GF-D8 (cell line): ENCODE results near the gene FAM89B.

Source experiments
- DNase-seq: peaks from one replicate; lab custom pipeline; 2025; lab: John Stamatoyannopoulos, UW

FAM89B gene

DNA sequence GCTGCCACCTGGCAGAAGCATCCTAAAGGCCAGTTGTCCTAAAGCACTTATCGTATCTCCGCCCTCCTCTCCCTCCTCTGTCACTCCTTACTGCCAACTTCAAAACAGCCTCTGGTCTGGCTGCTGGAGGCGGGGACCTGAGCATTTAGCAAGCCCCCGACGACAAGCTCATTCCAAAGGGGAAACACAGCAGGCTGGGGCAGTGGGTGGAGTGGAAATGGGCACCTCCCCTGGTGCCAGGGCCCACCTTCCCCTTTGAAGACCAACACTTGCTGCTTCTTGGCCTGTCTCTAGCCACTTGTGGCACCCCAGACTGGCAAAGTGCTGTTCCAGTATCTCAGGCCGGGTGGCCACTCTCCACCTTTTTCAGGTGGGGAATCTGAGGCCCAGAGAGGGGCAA lies 38.1 kb downstream of the FAM89B start:
- no peak for DNase-seq

GRCh38 chr11:65611028-65611757 lies 38.9 kb downstream of the FAM89B start:
- DNase-seq = peak; percentile 34

- no peak for DNase-seq
Observed at GRCh38 chr11:65611758-65612603, 39.6 kb downstream of the FAM89B start.

- DNase-seq = no peak
Observed at GRCh38 chr11:65612691-65613090, 40.4 kb downstream of the FAM89B start.

DNA sequence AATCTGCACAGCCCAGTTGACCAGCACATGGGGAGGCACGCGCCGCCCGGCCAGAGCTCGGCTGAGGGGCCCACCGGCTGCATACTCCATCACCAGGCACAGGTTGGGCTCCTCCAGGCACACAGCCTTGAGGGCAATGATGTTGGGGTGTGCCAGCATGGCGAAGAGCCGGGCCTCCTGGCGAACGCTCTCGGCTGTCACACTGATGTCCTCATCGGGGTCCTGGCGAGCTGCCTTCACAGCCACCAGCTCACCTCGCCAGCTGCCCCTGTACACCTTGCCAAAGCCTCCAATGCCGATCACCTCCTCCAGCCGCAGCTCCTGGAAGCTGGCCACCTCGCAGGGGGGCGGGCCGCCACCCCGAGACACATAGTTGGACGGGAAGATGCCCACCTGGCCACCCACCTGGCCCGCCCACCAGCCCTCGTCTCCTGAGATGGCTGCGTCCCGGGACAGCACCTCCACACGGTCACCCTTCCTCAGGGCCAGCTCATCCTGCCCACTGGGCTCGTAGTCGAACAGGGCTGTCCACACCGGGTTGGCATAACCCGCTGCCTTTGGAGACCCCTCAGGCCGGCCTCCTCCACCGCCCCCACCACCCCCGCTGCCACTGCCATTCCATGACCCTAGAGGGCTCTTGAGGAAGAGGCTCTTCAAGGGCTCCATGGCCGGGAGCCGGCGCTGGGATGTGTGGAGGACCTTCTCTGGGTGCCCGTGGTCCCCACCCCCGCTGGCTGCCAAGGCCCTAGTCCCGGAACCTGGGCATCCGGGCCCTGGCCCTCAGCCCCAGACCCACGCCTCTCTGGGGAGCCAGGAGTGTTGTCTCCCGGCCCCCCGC lies 41.0 kb downstream of the FAM89B start:
- DNase-seq = no peak

DNA sequence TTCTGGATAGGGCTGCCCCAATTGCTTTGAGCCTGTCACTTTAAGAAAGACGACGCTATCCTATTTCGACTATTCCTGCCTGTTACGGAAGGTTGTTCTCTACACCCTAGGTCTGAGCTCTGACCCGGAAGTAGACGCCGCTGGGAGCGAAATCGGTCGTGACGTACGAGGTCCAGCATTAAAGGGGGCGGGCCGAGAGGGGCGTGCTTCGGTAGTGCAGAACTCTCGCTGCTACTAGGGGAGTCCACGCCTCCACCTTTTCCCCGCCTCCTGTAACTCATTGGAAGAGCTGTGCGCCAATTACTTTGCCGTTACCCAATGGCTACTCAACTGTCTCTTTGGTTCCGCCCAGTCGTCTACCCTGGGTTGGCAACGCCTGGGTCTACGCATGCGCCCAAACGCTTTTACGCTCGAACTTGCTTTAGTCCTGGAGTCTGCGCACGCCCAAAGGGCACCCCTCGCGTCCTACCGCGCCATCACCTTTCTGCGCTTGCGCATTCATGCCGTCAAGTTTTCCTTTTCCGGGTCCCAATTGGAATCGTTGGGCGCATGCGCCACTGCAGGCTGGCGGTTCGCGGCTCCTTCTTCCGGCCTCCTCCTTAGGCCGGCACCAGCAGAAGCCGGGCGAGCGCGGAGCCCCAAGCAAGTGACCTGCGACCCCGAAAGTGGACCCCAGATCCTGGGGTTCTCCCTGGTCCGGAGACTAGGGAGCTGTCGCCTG lies 43.1 kb downstream of the FAM89B start, which contains the start of gene PCNX3:
Gene PCNX3 (plus strand): TSS at position 548 of the 721 bp plus-strand sequence. CDS start 536 bp downstream, outside the sequence.
- peak; percentile 100 for DNase-seq

DNA sequence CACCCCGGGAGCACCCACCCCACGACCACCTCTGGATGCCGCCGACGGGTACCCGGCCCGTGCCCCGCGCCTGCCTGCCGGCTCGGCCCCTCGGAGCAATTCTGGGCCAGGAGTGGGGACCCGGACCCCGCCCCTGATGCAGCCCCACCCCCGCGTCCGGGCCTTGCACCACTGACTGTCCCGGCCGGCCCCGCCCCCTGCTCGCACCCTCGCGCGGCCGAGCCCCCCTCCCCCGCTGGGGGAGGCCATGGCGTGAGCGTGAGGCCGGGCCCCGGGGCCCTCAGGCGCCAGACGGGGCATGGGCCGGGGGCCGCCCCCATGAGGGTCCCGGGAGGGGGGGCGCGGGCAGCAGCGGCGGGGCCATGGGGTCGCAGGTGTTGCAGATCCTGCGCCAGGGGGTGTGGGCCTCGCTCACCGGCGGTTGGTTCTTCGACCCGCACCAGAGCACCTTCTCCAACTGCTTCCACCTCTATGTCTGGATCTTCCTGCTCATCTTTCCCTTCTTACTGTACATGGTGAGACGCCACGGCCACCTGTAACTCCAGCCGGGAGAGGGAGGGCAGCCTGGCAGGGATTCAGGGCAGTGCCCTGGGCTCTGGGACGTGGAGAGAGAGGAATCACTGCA lies 43.7 kb downstream of the FAM89B start:
- no peak for DNase-seq

DNA sequence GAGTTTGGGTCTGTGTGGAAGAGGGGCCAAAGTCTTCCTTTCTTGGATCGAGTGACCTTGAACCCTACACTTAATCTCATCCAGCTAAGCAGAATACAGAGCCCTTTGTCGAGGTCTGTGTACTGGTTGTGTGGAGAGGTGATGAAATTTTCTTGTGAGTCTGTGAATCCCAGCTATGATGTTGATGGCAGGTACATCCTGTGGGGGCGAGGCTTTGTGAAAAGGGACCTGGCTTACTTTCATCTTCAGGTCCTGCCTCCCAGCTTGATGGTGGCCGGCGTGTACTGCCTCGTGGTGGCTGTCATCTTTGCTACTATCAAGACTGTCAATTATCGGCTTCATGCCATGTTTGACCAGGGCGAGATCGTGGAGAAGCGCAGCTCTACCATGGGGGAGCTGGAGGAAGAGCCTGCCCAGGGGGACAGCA lies 44.2 kb downstream of the FAM89B start:
- no peak for DNase-seq

GRCh38 chr11:65617136-65617850 lies 45.0 kb downstream of the FAM89B start:
- DNase-seq = no peak

DNA sequence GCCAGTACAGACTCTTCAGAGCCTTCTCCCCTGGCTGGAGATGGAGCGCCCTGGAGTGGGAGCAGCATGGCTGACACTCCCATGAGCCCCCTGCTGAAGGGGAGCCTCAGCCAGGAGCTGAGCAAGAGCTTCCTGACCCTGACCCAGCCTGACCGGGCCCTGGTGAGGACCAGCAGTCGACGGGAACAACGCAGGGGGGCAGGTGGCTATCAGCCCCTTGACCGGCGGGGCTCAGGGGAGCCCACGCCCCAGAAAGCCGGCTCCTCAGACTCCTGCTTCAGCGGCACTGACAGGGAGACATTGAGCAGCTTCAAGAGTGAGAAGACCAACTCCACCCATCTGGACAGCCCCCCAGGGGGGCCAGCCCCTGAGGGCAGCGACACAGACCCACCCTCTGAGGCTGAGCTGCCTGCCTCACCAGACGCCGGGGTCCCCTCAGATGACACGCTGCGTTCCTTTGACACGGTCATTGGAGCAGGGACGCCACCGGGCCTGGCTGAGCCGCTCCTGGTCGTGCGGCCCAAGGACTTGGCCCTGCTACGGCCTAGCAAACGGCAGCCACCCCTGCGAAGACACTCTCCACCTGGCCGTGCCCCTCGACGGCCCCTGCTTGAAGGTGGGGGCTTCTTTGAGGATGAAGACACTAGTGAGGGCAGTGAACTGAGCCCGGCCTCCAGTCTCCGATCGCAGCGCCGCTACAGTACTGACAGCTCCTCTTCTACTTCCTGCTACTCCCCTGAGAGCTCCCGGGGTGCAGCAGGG lies 45.8 kb downstream of the FAM89B start:
- no peak for DNase-seq

DNA sequence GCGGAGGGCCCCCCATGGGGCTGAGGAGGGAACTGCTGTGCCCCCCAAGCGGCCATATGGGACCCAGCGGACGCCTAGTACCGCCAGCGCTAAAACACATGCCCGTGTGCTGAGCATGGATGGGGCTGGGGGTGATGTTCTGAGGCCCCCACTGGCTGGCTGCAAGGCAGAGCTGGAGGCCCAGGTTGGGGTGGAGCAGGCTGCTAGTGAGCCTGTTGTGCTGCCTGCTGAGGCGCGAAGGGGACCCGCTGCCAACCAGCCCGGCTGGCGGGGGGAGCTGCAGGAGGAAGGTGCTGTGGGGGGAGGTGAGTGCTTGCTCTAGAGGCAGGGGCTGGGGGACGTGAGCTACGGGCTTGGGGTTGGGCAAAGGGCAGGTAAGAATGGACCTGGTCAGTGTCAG lies 46.4 kb downstream of the FAM89B start:
- DNase-seq = no peak

GRCh38 chr11:65619281-65619928 lies 47.1 kb downstream of the FAM89B start:
- no peak for DNase-seq

- no peak for DNase-seq
Observed at GRCh38 chr11:65620666-65621065, 48.3 kb downstream of the FAM89B start.

DNA sequence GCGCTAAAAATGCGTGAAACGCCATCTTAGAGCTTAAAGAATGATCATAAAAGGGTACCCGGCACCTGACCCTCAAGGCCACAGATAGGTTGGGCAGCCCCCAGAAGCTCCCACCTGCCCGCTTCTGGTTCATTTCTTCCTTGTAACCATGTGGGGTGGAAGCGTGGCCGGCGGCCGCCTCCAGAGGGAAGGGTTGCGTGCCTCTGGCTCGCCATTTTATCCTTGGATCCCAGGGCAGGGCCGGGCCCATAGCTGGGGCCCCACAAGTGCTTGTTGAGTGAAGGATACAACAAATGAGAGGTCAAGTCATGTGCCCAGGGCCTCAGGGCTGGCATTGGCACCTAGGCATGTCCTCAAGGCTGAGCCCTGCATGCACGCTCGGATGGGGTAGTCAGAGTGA lies 49.1 kb downstream of the FAM89B start:
- no peak for DNase-seq

- DNase-seq = no peak
Observed at GRCh38 chr11:65622011-65622410, 49.7 kb downstream of the FAM89B start.

GRCh38 chr11:65623177-65623576 lies 50.8 kb downstream of the FAM89B start:
- DNase-seq = no peak
